AG04450 (cell line): ENCODE results near the gene CCSER2. TPM values are rescaled to one million over a fixed set of nuclear protein-coding genes. Genes with fewer than 3 reads are reported as not detected.
A peak's percentile ranks its signal among the peaks of the same experiment; 100 is the strongest.

Experiments
- CTCF ChIA-PET: fragments of 300-600, 350-600 bp; formaldehyde crosslinking; extraction: SDS; loops from one replicate; lab custom pipeline; 2022; ENCODE audit warnings: antibody characterized with exemption, inconsistent platforms; lab: Charles Lee
- POLR2A ChIA-PET: fragments of 350-600 bp; formaldehyde crosslinking; extraction: SDS; loops from one replicate; lab custom pipeline; 2021; ENCODE audit warnings: antibody characterized with exemption, inconsistent platforms; lab: Yijun Ruan, JAX
- DNase-seq: peaks from one replicate; pipeline ENCODE4 v3.0.0-alpha.2; 2011; ENCODE audit warnings: low read depth, low spot score
- H3K27ac ChIP-seq: one replicate; pipeline ENCODE4 v1.5.1; 2012; ENCODE audit warnings: low read depth, low read length, control low read depth
- H3K27me3 ChIP-seq: one replicate; pipeline ENCODE4 v1.6.0; 2012; ENCODE audit warnings: low read length; ENCODE audit not compliant: control insufficient read depth, insufficient read depth
- H3K4me3 ChIP-seq: 2 replicates; pipeline ENCODE4 v1.5.1; 2011; ENCODE audit warnings: mild to moderate bottlenecking, low read depth, low read length, control low read depth
- H3K9me3 ChIP-seq: 2 replicates; pipeline ENCODE4 v1.5.1; 2012; ENCODE audit warnings: low read length; ENCODE audit not compliant: control insufficient read depth, insufficient read depth
- CTCF ChIP-seq: IDR thresholded peaks from 2 replicates; pipeline ENCODE4 v1.5.1; 2011; ENCODE audit warnings: low read depth, low read length, control low read depth, inconsistent platforms
- polyA plus RNA-seq: library from polyadenylated mRNA; depleted of rRNA; stranded (reverse); fragments of >200 nt; gene quantifications from 2 replicates; pipeline ENCODE4 v1.2.3, GENCODE V29; 2011

CCSER2 gene
- polyA plus RNA-seq, 1 experiment = 51.0 TPM

DNA sequence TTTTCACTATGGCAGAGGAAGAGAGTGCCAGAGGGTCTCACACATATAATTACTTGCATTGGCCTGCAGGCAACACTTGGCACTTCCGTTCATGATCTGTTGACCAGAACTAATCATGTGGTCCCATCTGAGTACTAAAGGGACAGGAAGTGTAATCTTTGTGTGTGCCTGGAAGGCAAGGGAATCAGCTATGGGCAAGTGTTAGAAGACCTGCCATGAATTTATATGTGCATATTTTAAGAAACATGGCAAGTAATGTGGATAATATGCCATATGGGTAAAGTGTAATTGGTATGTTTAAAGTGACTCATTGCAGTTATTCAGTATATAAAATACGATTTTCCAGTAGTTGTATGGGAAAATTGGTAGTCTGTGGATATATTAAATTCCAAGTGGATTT, 46.1 kb downstream of the CCSER2 start:
- TF ChIP-seq CTCF = no peak
- POLR2A ChIA-PET = no interaction called here
- H3K27ac ChIP-seq = no peak overlapping the region
- H3K9me3 ChIP-seq = no peaks in the 10 kb centered on the region
- H3K4me3 ChIP-seq = no peak overlapping the region
- no peak for DNase-seq
- CTCF ChIA-PET = interaction anchor here (0.5 to 7.1 kb wide), 22 partner anchors 9 to 163 kb away, joined by 3 to 234 read pairs (median 4); no protein-coding TSS in a partner anchor
- no peaks in the 10 kb centered on the region for H3K27me3 ChIP-seq

DNA sequence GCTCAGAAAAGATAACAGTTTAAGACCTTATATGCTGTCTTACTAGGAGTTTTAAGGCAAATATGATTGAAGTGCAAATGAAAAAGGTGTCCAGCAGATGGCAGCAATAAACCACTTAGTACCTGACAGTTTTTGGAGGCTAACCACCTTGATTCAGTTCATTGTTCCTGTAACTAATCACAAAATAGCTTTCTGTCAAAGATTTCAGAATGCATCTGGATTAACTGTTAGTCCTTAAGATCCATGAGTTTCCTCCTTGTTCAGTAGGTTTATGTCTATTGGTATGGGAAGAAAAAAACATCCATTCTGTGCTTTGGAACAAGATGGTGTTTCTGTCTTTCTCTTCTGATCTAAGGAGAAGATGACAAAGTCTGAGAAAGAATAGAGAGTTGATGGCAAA, 46.6 kb downstream of the CCSER2 start:
- H3K27me3 ChIP-seq = no peaks in the 10 kb centered on the region
- H3K27ac ChIP-seq = no peak overlapping the region
- no peaks in the 10 kb centered on the region for H3K9me3 ChIP-seq
- ChIA-PET CTCF (interaction anchor here (0.7 to 7.1 kb wide), 24 partner anchors 10 to 168 kb away, joined by 3 to 234 read pairs (median 4); no protein-coding TSS in a partner anchor), POLR2A (no interaction called here)
- peak; percentile 34 for DNase-seq
- TF ChIP-seq CTCF = peak; percentile 72
- H3K4me3 ChIP-seq = no peak overlapping the region

DNA sequence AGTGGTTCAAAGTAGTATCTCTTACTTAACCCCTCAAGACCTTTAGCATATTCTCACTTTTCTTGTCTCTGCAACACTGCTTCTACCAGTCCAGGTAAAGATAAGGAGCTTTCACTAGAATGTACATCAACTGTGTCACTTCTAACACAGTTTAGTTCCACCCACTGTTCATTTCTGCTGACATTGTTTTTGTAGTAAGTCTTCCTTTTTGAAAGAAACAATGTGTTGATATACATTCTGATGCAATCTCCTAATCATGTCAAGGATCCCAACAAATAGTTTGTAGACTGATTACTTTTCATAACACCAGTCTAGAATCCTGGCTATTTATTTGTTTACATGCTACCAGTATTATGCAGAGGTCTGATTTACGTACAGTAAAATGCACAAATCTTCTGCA, 47.5 kb downstream of the CCSER2 start:
- H3K4me3 ChIP-seq = no peak overlapping the region
- no peak for TF ChIP-seq CTCF
- H3K27ac ChIP-seq = no peak overlapping the region
- no peaks in the 10 kb centered on the region for H3K9me3 ChIP-seq
- ChIA-PET CTCF (interaction anchor here (0.7 to 7.1 kb wide), 4 partner anchors 121 to 168 kb away, joined by 3 to 234 read pairs (median 8); no protein-coding TSS in a partner anchor), POLR2A (no interaction called here)
- H3K27me3 ChIP-seq = no peaks in the 10 kb centered on the region
- DNase-seq = no peak

DNA sequence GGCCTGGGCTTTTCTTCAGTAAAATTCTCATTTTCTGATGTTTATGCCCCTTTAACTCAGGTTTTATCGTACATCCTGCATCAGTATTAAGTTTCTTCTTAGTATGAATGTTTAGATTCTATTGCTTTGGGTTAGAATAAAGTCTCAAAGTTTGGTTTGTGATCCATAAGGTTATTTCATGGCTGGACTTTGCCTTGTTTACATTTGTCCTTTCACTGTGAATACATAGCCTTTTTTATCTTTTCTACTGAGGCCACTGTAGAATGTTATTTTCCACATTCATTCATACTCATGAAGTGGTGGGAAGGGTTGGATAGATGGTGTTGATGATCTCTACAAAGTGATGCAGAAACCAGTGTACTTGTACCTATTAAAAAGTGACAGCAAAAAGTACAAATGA, 59.8 kb downstream of the CCSER2 start:
- ChIA-PET POLR2A (no interaction called here), CTCF (no interaction called here)
- DNase-seq = no peak
- H3K4me3 ChIP-seq = no peak overlapping the region
- no peak overlapping the region for H3K27ac ChIP-seq
- H3K27me3 ChIP-seq = no peaks in the 10 kb centered on the region
- no peak for TF ChIP-seq CTCF
- H3K9me3 ChIP-seq = peaks cover 3% of the 10 kb centered on the region; the same call in 1 of the 2 replicates

DNA sequence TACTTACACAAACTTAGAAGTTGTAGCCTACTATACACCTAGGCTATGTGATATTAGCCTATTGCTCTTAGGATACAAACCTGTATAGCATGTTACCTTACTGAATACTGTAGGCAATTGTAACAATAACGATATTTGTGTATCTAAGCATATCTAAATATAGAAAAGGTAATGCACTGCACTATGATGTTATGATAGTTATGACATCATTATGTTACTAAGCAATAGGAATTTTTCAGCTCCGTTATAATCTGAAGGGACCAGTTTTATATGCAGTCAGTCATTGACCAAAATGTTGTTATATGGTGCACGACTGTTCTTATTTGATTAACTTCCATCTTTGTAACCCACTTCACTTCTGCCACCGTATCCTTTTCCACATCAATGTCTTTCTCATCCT, 62.0 kb downstream of the CCSER2 start:
- no peaks in the 10 kb centered on the region for H3K27me3 ChIP-seq
- ChIA-PET CTCF (interaction anchor here (1.1 kb wide), 1 partner anchor 147 kb away, joined by 3 read pairs; no protein-coding TSS in a partner anchor), POLR2A (no interaction called here)
- H3K4me3 ChIP-seq = no peak overlapping the region
- H3K9me3 ChIP-seq = peaks cover 3% of the 10 kb centered on the region; the same call in 1 of the 2 replicates
- no peak for DNase-seq
- H3K27ac ChIP-seq = no peak overlapping the region
- TF ChIP-seq CTCF = no peak
